SK-N-SH (cell line): ENCODE results near the gene PICK1. TPM values are rescaled to one million over a fixed set of nuclear protein-coding genes. Genes with fewer than 3 reads are reported as not detected.
"Not testable (repeated sequence)": the region's sequence is repeated elsewhere in the genome, so short reads cannot be mapped to it uniquely, and the experiment has no call there.

Source experiments
- CTCF ChIA-PET: fragments of 300-600, 350-600 bp; formaldehyde crosslinking; extraction: SDS; loops from one replicate; lab custom pipeline; 2021; lab: Yijun Ruan, JAX
- POLR2A ChIA-PET: fragments of 350-600 bp; sonication (Branson Sonifier 250); formaldehyde crosslinking; extraction: SDS; loops from one replicate; lab custom pipeline; 2020; ENCODE audit warnings: antibody characterized with exemption, inconsistent platforms; lab: Yijun Ruan, JAX
- DNase-seq: peaks from one replicate; pipeline ENCODE4 v3.0.0; 2012
- H2AFZ ChIP-seq: fragments of 200-600 bp; sonication (generic); 2 replicates; pipeline ENCODE4 v1.8.1; 2016; ENCODE audit warnings: antibody characterized with exemption, mild to moderate bottlenecking, low read depth
- H3F3A ChIP-seq: fragments of 200-600 bp; sonication (generic); replicated peaks from 2 replicates; pipeline ENCODE3; 2016; ENCODE audit warnings: antibody characterized with exemption, mild to moderate bottlenecking; ENCODE audit not compliant: insufficient read depth
- H3K27ac ChIP-seq, 2 experiments: fragments of 200-500 bp in 1 of 2; fragments of 200-600 bp in 1 of 2; sonication (Bioruptor generic) in 1 of 2; sonication (generic), shearing (Covaris generic) in 1 of 2; 2 replicates each; pipeline versions ENCODE4 v1.5.1 to v1.6.1; 2014 to 2016; ENCODE audit warnings: low read depth in 2 of 2, inconsistent platforms in 1 of 2, low read length in 1 of 2, mild to moderate bottlenecking in 1 of 2, mixed read lengths in 1 of 2
- H3K27me3 ChIP-seq: fragments of 200-600 bp; sonication (generic), shearing (Covaris generic); 2 replicates; pipeline ENCODE4 v1.6.1; 2016; ENCODE audit warnings: mixed run types; ENCODE audit not compliant: insufficient read depth
- H3K36me3 ChIP-seq, 2 experiments: fragments of 200-500 bp in 1 of 2; fragments of 200-600 bp in 1 of 2; sonication (Bioruptor generic) in 1 of 2; sonication (generic) in 1 of 2; replicated peaks in 1 of 2; 2 replicates each; pipeline versions ENCODE3 to v1.5.1; 2014 to 2016; ENCODE audit warnings: low read length in 1 of 2, mild to moderate bottlenecking in 1 of 2; ENCODE audit not compliant: insufficient read depth in 2 of 2, control insufficient read depth in 1 of 2
- H3K4me1 ChIP-seq, 2 experiments: fragments of 200-500 bp in 1 of 2; fragments of 200-600 bp in 1 of 2; sonication (Bioruptor generic) in 1 of 2; sonication (generic), shearing (Covaris generic) in 1 of 2; 2 replicates each; pipeline versions ENCODE4 v1.5.1 to v1.6.1; 2014 to 2016; ENCODE audit warnings: low read depth in 1 of 2, low read length in 1 of 2, mixed run types in 1 of 2; ENCODE audit not compliant: insufficient read depth in 2 of 2, control insufficient read depth in 1 of 2
- H3K4me2 ChIP-seq: fragments of 200-600 bp; sonication (generic), shearing (Covaris generic); 2 replicates; pipeline ENCODE4 v1.6.1; 2017; ENCODE audit warnings: mixed run types
- H3K4me3 ChIP-seq, 2 experiments: fragments of 200-500 bp in 1 of 2; fragments of 200-600 bp in 1 of 2; sonication (Bioruptor generic) in 1 of 2; sonication (generic), shearing (Covaris generic) in 1 of 2; 2 replicates each; pipeline versions ENCODE4 v1.5.1 to v1.8.1; 2014 to 2016; ENCODE audit warnings: low read depth in 2 of 2, inconsistent platforms in 1 of 2, low read length in 1 of 2, mild to moderate bottlenecking in 1 of 2, mixed read lengths in 1 of 2, moderate library complexity in 1 of 2
- H3K79me2 ChIP-seq: fragments of 200-600 bp; sonication (generic); 2 replicates; pipeline ENCODE4 v1.8.1; 2017; ENCODE audit warnings: mild to moderate bottlenecking; ENCODE audit not compliant: insufficient read depth
- H3K9ac ChIP-seq: fragments of 200-600 bp; sonication (generic); 2 replicates; pipeline ENCODE4 v1.6.1; 2017; ENCODE audit warnings: mixed run types
- H3K9me2 ChIP-seq: fragments of 200-600 bp; sonication (generic); 2 replicates; pipeline ENCODE4 v1.6.1; 2017; ENCODE audit warnings: mixed run types
- H3K9me3 ChIP-seq: fragments of 200-600 bp; sonication (generic); 2 replicates; pipeline ENCODE4 v1.6.1; 2017; ENCODE audit warnings: mixed run types, mild to moderate bottlenecking, moderate library complexity
- H4K20me1 ChIP-seq: fragments of 200-600 bp; sonication (generic); 2 replicates; pipeline ENCODE4 v1.6.1; 2017; ENCODE audit warnings: mild to moderate bottlenecking, mixed run types; ENCODE audit not compliant: insufficient read depth
- ELF1 ChIP-seq: IDR thresholded peaks from 2 replicates; pipeline ENCODE4 v1.4.0; 2012
- FOXJ3 ChIP-seq: sonication (generic); formaldehyde crosslinking; IDR thresholded peaks from 2 replicates; pipeline ENCODE4 v1.5.1; 2020; ENCODE audit warnings: mild to moderate bottlenecking, missing genetic modification reagents
- FOXM1 ChIP-seq: IDR thresholded peaks from 2 replicates; pipeline ENCODE4 v1.4.0; 2012; ENCODE audit warnings: low read depth, mild to moderate bottlenecking
- GATA2 ChIP-seq: sonication (generic); formaldehyde crosslinking; IDR thresholded peaks from 2 replicates; pipeline ENCODE4 v1.5.0; 2020; ENCODE audit warnings: mild to moderate bottlenecking, missing genetic modification reagents
- JUND ChIP-seq: IDR thresholded peaks from 2 replicates; pipeline ENCODE4 v1.4.0; 2012
- MEF2A ChIP-seq: IDR thresholded peaks from 2 replicates; pipeline ENCODE4 v1.4.0; 2012; ENCODE audit warnings: low read depth, borderline replicate concordance
- NFIC ChIP-seq: IDR thresholded peaks from 2 replicates; pipeline ENCODE4 v1.4.0; 2012; ENCODE audit warnings: borderline replicate concordance
- NRF1 ChIP-seq: IDR thresholded peaks from 2 replicates; pipeline ENCODE4 v1.6.1; 2012; ENCODE audit warnings: low read depth, mild to moderate bottlenecking, low read length
- RAD21 ChIP-seq: IDR thresholded peaks from 2 replicates; pipeline ENCODE4 v1.6.1; 2012; ENCODE audit warnings: mild to moderate bottlenecking, low read length
- RFX5 ChIP-seq: IDR thresholded peaks from 2 replicates; pipeline ENCODE4 v1.6.1; 2012; ENCODE audit warnings: mild to moderate bottlenecking, improper control_type of control experiment, low read length
- RXRA ChIP-seq: IDR thresholded peaks from 2 replicates; pipeline ENCODE4 v1.4.0; 2012; ENCODE audit warnings: low read depth, mild to moderate bottlenecking, borderline replicate concordance
- TAF1 ChIP-seq: IDR thresholded peaks from 2 replicates; pipeline ENCODE4 v1.6.1; 2012; ENCODE audit warnings: low read depth, mild to moderate bottlenecking, low read length, moderate library complexity, borderline replicate concordance
- TCF12 ChIP-seq: IDR thresholded peaks from 2 replicates; pipeline ENCODE4 v1.4.0; 2012
- WGBS: methylation state at CpG from one replicate; pipeline ENCODE4 v1.1.6; 2017; ENCODE audit warnings: low lambda C conversion rate; 5-methylcytosine and 5-hydroxymethylcytosine counted together
- polyA plus RNA-seq, 3 experiments: library from polyadenylated mRNA; depleted of rRNA; stranded (reverse); fragments of >200 nt; gene quantifications; 2 replicates each; pipeline ENCODE4 v1.2.3, GENCODE V29; 2012
- TF ChIP-seq, protein P1 (sequence below): fragments of 150-350 bp; IDR thresholded peaks from 2 replicates; pipeline ENCODE4 v1.6.1; 2017; ENCODE audit warnings: antibody characterized with exemption, low read length, low read depth, borderline replicate concordance
- TF ChIP-seq, protein P2 (sequence below): fragments of 200-600 bp; sonication (generic); IDR thresholded peaks from 2 replicates; pipeline ENCODE4 v1.6.1; 2017; ENCODE audit warnings: antibody characterized with exemption, mild to moderate bottlenecking, moderate library complexity

The PICK1 gene
- polyA plus RNA-seq, 1 of the 3 experiments (the other 2 are of a cell fraction) = 36.8 TPM

DNA sequence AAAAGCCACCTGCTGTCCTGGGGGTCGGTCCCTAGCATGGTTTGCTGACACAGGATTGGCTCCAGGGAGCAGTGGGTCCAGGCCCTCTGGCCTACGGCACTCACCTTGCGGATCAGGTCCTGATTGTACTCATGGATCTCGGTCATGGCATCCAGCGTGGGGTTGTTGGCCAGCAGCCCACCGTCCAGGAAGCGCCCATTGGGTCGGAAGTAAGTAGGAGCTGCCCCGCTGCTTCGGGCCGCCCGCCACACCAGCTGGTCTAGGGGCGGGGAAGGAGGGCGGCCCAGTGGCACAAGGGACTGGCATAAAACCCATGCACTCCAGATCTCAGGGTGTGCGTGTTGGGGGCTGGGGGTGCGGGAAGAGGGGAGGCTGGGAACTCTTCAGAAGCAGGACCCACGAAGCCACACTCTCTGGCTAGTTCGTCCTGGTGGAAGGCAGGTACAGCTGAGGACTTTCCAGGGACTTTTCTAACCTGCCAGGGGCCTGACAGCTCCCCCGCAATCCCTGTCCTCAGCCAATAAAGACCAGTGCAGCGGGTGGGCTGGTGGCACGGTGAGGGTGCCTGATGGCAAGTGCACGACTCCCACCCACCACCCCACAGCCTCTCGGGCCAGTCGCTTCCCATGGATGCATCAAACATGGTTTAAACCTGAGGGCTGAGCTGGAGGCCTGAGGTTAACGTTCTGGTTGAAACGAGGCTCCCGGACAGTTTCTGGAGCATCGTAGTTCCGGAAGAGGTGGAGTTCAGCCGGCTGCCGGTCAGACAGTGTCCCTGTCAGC is 58.4 kb downstream of the PICK1 start (continued):
- TF ChIP-seq, protein P1, sequence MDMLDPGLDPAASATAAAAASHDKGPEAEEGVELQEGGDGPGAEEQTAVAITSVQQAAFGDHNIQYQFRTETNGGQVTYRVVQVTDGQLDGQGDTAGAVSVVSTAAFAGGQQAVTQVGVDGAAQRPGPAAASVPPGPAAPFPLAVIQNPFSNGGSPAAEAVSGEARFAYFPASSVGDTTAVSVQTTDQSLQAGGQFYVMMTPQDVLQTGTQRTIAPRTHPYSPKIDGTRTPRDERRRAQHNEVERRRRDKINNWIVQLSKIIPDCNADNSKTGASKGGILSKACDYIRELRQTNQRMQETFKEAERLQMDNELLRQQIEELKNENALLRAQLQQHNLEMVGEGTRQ = no peak
- TF ChIP-seq NFIC (no peak), FOXJ3 (CRISPR knock-in tag) (no peak), JUND (no peak), RFX5 (no peak), NRF1 (no peak)

DNA sequence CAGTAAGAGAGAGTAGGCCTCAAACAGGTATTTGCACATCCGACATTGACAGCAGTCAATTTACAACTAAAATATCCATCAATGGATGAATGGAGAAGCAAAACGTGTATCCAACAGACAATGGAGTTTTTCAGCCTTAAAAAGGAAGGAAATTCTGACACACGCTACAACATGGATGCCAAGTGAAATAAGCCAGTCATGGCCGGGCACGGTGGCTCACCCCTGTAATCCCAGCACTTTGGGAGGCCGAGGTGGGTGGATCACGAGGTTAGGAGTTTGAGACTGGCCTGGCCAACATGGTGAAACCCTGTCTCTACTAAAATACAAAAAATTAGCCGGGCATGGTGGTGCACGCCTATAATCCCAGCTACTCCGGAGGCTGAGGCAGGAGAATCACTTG is 60.4 kb downstream of the PICK1 start:
- H3K9ac ChIP-seq, POLR2A ChIA-PET, H3K4me2 ChIP-seq, H3K79me2 ChIP-seq, H3F3A ChIP-seq, H3K36me3 ChIP-seq, CTCF ChIA-PET, H3K4me3 ChIP-seq, H3K27ac ChIP-seq, H3K4me1 ChIP-seq, H3K27me3 ChIP-seq, H3K9me3 ChIP-seq, H2AFZ ChIP-seq, DNase-seq, H3K9me2 ChIP-seq, H4K20me1 ChIP-seq: not testable (repeated sequence)
- WGBS = 96% methylated on average over 10 of the region's 10 CpGs

DNA sequence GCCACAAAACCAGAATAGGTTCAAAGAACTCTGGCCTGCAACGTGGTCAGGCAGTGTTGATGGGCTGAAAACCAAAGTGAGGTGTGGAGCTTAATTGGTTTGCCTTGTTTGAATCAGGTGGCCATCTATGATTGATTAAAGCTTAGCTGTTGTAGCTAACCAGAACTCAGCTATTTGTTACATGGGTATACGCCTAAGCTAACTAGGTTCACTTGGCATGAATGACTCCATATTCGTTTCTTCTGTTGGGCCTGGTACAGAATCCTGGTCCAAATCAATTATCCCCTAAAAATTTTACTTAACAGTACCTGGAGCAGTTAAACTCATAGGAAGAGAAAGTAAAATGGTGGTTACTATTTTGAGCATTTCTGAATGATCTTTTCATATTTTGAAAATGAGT is 61.0 kb downstream of the PICK1 start:
- ChIA-PET CTCF (interaction anchor here (0.6 kb wide), 1 partner anchor 15 kb away, joined by 3 read pairs; no protein-coding TSS in a partner anchor), POLR2A (no interaction called here)
- WGBS = 77% methylated on average over 3 of the region's 3 CpGs
- H3K4me1 ChIP-seq = no peaks in the 10 kb centered on the region; a peak in 1 of 4 replicates
- TF ChIP-seq FOXM1 (no peak), TAF1 (no peak), ELF1 (no peak), TCF12 (no peak), RAD21 (no peak), RXRA (no peak), FOXJ3 (CRISPR knock-in tag) (no peak), MEF2A (no peak), GATA2 (no peak), RFX5 (no peak)
- TF ChIP-seq, protein P2, sequence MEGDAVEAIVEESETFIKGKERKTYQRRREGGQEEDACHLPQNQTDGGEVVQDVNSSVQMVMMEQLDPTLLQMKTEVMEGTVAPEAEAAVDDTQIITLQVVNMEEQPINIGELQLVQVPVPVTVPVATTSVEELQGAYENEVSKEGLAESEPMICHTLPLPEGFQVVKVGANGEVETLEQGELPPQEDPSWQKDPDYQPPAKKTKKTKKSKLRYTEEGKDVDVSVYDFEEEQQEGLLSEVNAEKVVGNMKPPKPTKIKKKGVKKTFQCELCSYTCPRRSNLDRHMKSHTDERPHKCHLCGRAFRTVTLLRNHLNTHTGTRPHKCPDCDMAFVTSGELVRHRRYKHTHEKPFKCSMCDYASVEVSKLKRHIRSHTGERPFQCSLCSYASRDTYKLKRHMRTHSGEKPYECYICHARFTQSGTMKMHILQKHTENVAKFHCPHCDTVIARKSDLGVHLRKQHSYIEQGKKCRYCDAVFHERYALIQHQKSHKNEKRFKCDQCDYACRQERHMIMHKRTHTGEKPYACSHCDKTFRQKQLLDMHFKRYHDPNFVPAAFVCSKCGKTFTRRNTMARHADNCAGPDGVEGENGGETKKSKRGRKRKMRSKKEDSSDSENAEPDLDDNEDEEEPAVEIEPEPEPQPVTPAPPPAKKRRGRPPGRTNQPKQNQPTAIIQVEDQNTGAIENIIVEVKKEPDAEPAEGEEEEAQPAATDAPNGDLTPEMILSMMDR = no peak
- H4K20me1 ChIP-seq = no peaks in the 10 kb centered on the region
- H3K4me3 ChIP-seq = no peak overlapping the region
- no peaks in the 10 kb centered on the region for H3K27me3 ChIP-seq
- H3K36me3 ChIP-seq = no peaks in the 10 kb centered on the region
- no peaks in the 10 kb centered on the region for H3K9me2 ChIP-seq
- H3K9ac ChIP-seq = no peak overlapping the region
- H3K79me2 ChIP-seq = no peaks in the 10 kb centered on the region
- no peaks in the 10 kb centered on the region for H3F3A ChIP-seq
- no peak for DNase-seq
- H3K4me2 ChIP-seq = no peak overlapping the region
- no peaks in the 10 kb centered on the region for H3K9me3 ChIP-seq
- no peak overlapping the region for H3K27ac ChIP-seq
- no peak overlapping the region for H2AFZ ChIP-seq

DNA sequence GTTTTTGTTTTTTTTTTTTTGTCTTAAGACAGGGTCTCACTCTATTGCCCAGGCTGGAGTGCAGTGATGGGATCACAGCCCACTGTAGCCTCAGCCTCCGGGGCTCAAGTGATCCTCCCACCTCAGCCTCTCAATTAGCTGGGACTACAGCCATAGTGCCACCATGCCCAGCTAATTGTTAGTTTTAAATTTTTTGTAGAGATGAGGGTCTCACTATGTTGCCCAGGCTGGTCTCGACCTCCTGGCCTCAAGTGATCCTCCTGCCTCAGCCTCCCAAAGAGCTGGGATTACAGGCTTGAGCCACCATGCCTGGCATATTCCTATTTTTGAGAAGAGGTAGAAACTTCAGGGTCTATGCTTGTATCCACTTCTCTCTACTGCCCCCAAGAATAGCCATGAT is 61.5 kb downstream of the PICK1 start:
- H3K4me3 ChIP-seq, H4K20me1 ChIP-seq, DNase-seq, H3K27me3 ChIP-seq, H3K79me2 ChIP-seq, POLR2A ChIA-PET, H3K4me1 ChIP-seq, H3K27ac ChIP-seq, H3K36me3 ChIP-seq, H2AFZ ChIP-seq, H3K9me2 ChIP-seq, H3K9me3 ChIP-seq, H3K9ac ChIP-seq, H3K4me2 ChIP-seq, H3F3A ChIP-seq: not testable (repeated sequence)
- CTCF ChIA-PET = interaction anchor here (0.6 kb wide), 1 partner anchor 16 kb away, joined by 3 read pairs; no protein-coding TSS in a partner anchor
- WGBS = 100% methylated on average over 1 of the region's 2 CpGs
